ENCODE measurements around the gene SLC2A6.

Gene SLC2A6

GRCh38 chr9:133515615-133516255 lies 36.8 kb upstream of the SLC2A6 start:
- DNase-seq (ENCODE audit: low spot score): no peak

- no peak for DNase-seq (ENCODE audit: low spot score)
These were observed 36.3 kb upstream of the SLC2A6 start for GRCh38 chr9:133515240-133515610.

DNA sequence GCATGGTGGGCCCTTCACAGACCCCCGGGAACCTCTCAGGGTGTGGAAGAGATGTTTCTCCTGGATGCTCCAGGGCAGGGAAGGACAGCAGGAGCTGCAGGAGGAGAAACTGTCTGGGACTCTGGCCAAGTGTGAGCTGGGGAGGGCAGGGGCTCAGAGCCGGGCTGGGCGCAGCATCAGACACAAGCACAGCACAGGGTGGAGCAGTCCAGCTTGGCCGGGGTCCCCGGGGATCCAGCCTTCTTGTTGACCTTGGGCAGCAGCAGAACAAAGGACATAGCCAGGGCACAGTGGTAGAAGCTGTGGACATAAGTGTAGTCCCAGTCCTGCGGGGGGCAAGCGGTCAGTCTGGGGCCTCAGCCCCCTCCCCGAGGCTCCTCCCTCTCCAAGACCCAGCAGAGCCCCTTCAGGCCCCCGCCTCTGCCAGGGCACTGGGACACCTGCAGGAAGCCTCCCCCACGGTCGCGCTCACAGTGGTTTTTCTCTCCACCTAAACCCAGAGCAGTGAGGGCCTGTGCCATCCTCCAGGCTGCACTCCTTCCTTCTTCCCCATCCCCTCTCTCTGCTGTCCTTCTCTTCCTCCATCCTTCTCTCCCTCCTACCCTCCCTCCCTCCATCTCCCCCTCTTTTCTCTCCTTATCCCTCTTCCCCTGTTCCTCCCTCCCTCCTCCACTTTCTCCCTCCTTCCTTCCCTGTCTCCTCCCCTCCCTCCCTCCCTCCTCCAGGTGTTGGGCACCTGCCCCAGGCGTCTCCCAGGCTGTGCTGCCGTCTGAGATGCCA lies 35.8 kb upstream of the SLC2A6 start:
- DNase-seq (ENCODE audit: low spot score): peak; percentile 34

GRCh38 chr9:133513214-133514100 lies 34.6 kb upstream of the SLC2A6 start:
- no peak for DNase-seq (ENCODE audit: low spot score)

GRCh38 chr9:133512253-133513213 lies 33.6 kb upstream of the SLC2A6 start:
- DNase-seq (ENCODE audit: low spot score): no peak

DNA sequence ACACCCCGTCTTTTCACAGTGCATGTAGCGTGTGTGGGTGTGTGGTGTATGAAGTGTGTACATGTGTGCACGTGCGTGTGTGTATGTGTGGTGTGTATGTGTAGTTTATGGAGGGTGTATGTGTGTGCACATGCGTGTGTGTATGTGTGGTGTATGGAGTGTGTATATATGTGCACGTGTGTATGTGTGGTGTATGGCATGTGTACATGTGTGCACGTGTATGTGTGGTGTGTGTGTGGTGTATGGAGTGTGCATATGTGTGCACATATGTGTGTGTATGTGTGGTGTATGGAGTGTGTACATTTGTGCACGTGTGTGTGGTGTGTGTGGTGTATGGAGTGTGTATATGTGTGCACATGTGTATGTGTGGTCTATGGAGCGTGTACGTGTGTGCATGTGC lies 32.7 kb upstream of the SLC2A6 start:
- DNase-seq (ENCODE audit: low spot score): no peak

GRCh38 chr9:133510926-133511505 lies 32.1 kb upstream of the SLC2A6 start:
- no peak for DNase-seq (ENCODE audit: low spot score)

GRCh38 chr9:133509179-133510083 lies 30.5 kb upstream of the SLC2A6 start:
- no peak for DNase-seq (ENCODE audit: low spot score)

DNA sequence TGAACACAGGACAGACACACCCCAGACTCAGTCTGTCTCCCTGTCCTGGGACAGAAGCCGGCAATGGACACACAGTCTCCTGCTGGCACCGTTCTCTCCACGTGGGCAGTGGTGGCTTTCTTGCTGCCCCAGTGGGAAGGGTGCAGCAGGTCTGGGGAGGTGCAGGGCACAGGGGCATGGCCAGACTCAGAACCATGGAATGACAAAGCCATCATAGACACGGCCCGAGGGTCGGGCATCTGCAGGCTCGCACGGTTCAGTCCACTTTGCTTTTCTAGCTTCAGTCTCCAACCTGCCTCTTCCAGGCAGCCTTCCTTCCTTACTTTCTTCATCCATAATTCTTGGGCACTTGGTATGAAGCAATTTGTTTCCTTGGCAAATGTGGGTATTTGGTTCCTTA lies 29.1 kb upstream of the SLC2A6 start:
- no peak for DNase-seq (ENCODE audit: low spot score)

GRCh38 chr9:133507246-133507965 lies 28.5 kb upstream of the SLC2A6 start:
- DNase-seq (ENCODE audit: low spot score): no peak

GRCh38 chr9:133506653-133507038 lies 27.7 kb upstream of the SLC2A6 start:
- no peak for DNase-seq (ENCODE audit: low spot score)

DNA sequence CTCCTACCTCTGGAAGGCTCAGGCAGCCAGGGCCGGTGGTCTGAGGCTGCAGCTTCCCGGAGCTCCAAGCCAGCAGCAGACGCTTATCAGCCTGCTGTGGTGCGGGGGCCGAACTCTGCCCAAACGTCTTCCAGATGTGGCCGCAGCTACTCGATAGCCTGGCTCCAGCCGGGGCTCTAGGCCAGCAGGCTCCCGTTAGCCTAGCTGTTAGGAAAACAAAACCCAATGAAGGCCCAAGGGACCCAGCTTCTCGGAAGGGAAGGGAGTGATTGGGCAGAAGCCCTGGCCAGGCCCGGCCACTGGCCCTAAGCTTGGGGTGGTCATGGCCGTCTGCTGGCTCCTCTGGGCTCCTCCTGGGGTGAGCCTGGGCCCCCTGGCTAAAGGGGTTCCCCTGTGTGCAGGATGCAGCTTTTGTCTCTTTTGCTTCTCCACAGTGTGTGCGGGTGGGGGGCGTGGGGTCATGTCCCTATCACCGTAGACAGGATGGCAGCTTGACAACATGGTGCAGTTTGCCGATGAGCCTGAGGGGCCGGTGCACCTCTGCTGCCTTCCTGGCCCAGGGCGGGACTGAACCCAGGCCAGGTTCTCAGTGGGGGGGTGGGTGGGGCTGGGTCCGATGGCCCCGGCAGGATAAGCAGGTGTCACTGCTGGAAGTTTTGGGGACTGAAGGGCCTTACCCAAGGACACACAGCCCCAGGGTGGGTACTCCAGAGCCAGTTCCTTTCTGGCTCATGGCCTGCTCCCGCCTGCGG lies 27.2 kb upstream of the SLC2A6 start:
- no peak for DNase-seq (ENCODE audit: low spot score)

GRCh38 chr9:133505186-133505830 lies 26.4 kb upstream of the SLC2A6 start:
- DNase-seq (ENCODE audit: low spot score): no peak

DNA sequence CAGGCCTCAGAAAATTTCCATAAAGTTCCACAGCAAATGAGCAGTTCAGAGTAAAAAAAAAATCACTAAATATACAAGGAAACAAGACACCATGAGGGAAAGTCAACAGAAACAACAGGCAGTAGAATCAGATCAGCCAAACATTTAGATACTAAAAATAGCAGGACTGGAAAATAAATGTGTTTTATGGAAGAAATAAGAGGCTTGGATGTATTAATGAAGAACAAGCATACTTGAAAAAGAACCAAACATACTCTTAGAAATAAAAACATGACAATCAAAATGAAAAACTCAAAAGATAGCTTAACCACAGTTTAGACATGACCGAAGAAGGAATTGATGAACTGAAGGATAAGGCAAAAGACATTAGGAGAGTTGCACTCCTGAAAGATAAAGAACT lies 23.2 kb upstream of the SLC2A6 start:
- DNase-seq (ENCODE audit: low spot score): no peak

DNA sequence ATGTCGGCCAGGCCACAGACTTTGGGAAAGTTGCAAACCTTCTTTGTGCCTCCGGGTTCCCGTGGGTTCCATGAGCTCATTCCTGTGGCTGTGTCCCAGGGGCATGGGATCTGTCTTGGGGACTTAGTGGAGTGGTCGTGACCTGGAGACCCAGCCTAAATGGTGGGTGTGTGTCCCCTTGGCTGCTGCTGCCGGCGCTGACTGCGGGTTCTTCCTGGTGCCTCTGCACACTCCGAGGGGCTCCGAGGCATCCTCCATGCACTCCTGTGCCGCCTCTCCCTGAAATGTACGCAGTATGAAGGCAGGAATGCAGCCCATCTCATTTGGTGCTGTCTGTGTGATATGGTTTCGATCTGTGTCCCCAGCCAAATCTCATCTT lies 21.0 kb upstream of the SLC2A6 start:
- no peak for DNase-seq (ENCODE audit: low spot score)

GRCh38 chr9:133499132-133499891 lies 20.4 kb upstream of the SLC2A6 start:
- no peak for DNase-seq (ENCODE audit: low spot score)
